Body of pancreas (tissue), 4 donors: Measurements from ENCODE around the gene PPP2R2B.

Source experiments
- CTCF ChIP-seq, 7 experiments: fragments of 450-650 bp in 4 of 7; fragments of 200-600 bp in 3 of 7; sonication (generic) in 3 of 7; IDR thresholded peaks; one replicate each; pipeline ENCODE4 v1.5.1; 2016 to 2019; ENCODE audit warnings: antibody characterized with exemption in 7 of 7
- POLR2A ChIP-seq, 3 donors: fragments of 450-650 bp; IDR thresholded peaks; one replicate each; pipeline ENCODE4 v1.6.1; 2016; ENCODE audit warnings: antibody characterized with exemption in 3 of 3, mild to moderate bottlenecking in 2 of 3

- no peak for TF ChIP-seq POLR2A (IDR thresholded peaks at IDR 0.05)
- no peak for TF ChIP-seq CTCF (IDR thresholded peaks at IDR 0.05)
Observed at GRCh38 chr5:146744068-146744745, 134.3 kb downstream of the PPP2R2B start.
